HG03442 (cell line): ENCODE measurements around the gene MAD2L1BP.
A peak's percentile ranks its signal among the peaks of the same experiment; 100 is the strongest.

Experiments used
- ATAC-seq: cut with Tn5 transposase; IDR thresholded peaks from one replicate; pipeline ENCODE4 v1.9.1; 2021; ENCODE audit warnings: mild to moderate bottlenecking, moderate library complexity; ENCODE audit not compliant: unreplicated experiment

MAD2L1BP gene

DNA sequence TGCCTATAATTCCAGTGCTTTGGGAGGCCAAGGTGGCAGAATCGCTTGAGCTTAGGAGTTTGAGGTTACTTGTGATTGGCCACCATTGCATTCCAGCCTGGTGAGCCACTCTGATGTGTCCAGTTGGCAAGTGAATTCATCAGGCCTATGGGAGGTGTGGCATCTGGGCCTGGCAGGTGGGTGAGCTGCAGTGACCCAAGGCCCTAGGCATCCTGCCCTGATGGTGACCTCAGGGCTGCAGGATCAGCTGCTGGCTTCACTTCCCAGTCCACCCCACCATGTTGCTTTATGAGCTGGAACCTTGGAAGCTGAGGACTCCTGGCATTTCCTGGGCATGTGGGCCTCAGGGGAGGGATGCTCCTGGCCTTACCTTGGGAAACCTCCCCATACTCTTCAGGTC lies 29.7 kb downstream of the MAD2L1BP start:
- no peak for ATAC-seq

DNA sequence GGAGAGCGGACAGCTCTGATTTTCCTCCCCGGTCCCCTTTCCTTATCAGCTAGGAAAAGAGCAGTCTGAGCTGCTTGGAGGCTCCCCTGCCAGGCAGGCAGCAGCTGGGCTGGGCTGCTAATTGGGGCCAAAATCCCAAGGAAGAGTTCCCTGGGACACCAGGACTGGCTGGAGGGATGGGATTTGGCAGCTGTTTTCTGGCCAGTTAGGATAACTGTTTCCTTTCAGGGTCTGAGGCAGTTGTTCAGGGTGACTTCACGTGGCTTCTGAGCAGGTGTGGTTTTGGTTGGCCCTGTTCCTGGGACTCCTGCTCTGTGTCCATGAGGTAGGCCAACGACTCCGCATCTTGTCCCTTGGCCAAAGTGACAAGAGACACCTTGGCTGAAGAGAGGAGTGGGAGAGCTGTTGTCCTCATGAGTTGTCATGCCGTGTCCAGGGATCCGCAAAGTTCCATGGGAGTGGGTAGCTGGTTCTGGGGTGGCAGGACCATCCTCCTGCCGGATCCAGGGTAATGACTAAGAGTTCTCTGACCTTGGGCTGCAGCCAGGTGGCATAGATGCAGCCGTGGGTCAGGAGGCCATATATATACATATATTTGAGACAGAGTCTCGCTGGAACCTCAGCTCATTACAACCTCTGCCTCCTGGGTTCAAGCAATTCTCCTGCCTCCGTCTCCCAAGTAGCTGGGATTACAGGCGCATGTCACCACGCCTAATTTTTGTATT lies 30.7 kb downstream of the MAD2L1BP start:
- no peak for ATAC-seq

DNA sequence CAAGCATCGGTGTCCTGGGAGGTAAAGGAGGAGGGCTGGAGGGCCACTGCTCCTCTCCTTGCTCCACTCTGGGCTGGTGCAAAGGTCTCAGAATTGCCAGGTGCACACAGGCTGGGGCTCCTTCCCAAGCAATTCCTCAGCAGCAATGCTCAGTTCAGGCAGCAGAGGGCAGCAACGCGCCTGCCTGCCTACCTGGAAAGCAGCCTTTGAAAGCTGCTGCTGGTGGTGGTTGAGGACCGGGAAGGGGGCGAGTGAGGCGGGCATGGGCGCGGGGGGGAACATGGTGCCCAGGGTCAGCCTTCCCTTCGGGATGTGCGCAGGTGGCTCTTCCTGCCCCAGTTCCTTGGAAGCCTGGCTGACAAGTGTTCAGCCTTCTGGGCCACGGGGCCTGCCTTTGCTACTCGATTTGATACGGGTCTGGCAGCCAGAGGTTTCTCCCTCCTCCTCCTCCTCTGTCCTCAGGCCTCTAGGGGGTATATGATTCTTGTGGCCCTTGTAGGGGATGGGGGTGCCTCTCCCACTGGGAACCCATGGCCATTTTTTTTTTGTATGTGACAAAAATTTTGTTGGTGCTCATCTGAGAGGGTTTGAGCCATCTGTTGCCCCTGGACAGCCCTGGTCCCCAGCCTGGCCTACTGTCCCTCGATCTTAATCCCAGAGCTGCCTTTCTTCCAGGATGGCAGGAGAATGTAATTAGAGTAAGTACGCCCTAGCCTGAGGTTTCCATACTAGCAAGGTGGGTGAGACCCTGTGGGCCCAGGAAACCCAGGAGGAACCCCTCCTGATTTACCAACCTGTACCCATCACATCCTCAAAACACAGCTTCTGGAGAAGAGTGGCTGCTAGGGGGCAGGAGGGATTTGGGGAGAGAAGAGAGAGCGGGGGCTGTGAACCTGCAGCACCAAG lies 31.9 kb downstream of the MAD2L1BP start:
- peak; percentile 49 for ATAC-seq

DNA sequence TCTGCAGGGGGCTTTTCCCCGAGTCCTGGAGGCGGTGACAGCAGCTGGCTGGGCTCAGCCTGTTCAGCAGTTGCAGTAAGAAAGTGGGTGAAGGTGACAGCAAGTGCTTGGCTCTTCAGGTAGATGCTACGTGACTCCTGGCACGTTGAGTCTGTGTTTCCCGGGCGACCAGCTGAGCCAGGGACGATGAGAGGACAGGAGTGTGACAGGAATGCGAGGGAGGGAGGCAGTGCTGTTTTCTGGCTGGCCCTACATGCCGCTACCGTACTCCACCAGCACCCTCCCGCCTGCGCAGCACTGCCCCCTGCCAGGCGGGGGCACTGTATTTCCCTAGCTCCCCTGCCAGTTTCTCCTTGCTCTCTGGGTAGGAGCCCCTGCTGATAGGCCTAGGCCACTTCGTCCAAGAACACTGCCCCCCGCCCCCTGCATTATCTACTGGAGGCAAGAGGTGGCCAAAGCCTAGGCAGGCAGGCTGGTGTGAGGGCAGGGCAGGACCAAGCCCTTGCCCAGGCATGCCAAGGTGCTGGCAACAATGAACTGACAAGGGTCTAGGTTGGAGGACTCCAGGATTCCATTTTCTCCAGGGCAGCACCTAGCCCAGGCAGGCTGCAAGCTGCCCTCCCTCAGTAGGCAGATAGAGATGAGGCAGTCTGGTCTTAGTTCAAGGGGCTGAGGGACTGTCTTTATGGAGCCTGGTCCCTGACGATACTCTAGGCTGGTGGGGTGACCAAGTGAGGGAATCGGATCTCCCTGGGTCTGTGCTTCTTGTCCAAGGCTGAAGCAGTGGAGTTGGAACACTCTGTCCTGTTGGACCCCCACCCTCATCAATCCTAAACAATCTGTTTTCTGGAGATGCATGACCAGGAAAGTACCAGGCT lies 32.8 kb downstream of the MAD2L1BP start:
- ATAC-seq = no peak

DNA sequence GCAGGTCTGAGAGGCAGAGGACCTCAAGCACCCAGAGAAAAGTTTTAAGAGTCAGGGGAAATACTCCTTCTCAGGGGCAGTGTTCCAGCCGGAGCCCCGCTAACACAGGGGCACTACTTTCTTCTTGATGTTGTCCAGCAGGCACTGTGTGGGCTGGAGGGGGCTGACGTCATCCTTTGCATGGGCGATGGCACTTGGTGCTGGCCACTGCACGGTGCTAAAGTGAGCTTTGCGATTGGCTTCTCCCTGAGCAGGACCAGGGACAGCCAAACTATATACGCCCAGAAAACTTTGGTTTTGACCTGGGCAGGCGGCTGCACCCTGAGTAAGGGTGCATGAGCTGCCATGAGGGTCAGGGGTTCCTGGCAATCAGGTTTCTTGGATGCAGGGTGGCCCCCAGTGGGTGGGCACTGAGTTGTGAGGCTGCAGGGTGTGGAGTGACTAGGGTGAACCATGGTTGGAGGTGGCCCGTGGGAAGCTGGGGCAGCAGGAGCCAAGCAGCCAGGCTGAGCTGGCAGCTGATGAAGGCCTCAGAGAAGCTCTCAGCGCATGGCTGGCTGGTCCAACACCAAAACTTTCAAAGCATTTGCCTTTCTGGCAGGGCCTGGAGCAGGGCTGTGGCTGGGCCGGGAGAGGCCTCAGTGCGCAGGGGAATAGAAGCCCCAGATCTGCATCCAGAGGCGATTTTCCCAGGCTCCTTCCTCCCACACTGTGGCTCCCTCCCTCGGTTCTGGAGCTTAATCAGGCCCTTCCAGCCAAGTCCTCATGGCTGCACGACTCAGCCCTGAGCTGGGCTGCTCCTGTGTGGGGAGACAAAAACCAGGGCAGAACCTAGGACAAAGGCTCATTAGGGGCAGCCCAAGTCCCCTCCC lies 33.6 kb downstream of the MAD2L1BP start:
- no peak for ATAC-seq

DNA sequence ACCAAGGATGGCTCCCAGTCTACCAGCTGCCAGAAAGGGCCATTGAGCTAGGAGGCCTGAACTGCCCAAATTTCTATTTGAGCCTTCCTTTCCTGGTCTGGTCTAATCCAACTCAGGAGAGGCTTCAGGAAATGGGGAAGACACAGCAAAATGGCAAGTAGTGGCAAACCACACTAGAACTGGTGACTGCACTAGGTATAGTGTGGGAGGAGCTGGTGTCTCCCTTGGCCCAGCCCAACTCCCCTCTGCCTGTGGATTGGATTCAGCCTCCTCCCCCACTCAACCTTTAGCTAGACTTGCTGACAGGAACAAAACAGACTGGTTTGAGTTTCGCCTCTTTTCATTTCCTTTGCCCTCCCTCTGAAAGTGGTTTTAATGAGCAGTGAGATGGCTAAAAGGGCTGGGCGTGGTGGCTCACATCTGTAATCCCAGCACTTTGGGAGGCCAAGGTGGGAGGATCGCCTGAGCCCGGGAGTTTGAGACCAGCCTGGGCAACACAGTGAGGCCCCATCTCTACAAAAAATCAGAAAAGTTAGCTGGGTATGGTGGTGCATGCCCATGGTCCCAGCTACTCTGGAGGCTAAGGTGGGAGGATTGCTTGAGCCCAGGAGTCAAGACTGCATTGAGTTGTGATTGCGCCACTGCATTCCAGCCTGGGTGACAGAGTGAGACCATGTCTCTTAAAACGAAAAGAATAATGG lies 34.4 kb downstream of the MAD2L1BP start:
- ATAC-seq = no peak

DNA sequence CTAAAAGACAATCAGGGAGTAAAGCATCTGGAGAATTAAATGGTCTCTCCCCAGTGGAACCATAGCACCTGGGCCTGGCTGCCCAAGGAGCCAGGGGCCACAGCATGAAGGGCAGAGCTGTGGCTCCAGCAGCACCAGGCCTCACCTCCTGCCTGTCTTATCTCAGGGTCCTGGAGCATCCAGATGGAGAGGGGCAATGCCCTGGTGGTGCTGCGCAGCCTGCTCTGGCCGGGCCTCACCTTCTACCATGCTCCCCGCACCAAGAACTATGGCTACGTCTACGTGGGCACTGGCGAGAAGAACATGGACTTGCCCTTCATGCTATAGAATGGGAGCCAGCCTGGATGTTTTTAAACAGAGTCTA lies 35.0 kb downstream of the MAD2L1BP start:
- ATAC-seq = no peak

DNA sequence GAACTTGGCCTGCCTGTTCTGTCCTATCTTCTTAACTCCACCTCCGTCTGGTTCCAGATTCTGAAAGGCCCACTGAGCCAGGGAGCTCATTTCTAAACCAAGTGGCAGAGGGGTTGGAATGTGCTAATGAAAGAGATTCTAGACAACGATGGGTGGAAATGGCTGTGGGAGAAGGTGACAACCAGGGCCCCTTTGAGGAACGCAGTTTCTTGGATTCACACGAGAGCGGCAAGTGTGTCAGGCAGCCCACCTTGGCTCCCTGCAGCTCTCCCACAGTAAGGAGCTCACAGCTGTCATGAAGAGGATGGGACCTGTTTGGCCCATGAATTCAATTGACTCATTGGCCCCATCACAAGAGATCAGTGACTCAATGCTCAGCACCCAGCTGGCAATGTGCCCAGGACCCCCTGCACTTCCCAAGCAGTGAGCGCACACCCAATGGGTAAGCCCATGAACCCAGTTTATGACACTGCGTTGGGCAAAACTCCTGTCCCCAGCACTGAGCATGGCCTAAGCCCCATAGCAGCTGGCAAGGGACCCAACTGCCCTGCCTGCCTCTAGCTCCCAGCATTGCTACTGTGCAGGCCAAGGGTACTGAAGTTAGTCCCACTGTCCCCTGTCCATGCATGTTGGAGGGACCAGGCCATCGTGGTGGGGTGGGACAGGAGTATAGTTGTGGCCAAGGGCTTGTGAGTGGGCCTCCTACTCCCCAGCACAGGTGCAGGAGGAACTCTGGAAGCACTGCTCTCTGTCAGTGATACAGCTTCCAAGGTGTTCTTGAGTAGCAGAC lies 35.6 kb downstream of the MAD2L1BP start:
- ATAC-seq = no peak

DNA sequence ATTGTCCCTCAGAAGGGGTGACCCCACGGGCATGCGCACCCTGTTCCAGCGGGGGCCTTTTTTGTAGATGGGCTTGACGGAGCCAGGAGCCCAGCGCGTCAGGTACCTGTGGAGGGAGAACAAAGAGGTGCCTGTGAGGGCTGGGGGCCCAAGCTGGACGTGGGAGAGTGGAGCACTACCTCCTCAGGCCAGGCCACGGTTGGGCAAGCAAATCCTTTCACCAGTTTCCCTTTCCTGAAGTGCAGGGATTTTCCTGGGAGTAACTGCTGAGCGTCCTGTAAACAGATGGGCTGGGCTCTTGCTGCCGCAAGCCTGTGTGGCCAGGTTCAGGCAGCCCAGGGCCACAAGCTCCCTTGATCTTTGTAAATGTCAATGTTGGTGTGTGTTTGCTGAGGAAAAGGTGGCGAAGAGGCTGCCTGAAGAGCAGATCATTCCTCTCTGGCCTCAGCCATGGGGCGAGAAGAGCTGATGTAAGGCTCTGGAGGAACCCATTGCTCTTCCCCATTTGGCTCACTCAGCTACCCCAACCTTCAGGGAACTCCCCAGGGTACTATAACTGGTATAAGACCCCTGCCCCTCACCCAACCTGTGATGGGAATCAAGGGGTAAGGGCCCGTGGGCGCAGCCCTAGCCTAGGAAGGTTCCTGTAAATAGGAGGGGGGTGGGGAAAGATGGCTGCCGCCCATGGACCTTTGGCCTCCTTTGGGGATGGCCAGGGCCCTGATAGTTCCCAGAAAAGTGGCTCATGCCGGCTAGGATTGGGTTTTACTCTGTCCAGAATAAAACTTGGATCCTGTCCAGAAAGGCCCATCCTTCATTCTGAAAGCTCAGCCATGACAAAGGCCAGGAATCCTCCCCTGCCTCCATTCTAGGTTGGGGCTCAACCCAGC lies 36.4 kb downstream of the MAD2L1BP start:
- no peak for ATAC-seq

DNA sequence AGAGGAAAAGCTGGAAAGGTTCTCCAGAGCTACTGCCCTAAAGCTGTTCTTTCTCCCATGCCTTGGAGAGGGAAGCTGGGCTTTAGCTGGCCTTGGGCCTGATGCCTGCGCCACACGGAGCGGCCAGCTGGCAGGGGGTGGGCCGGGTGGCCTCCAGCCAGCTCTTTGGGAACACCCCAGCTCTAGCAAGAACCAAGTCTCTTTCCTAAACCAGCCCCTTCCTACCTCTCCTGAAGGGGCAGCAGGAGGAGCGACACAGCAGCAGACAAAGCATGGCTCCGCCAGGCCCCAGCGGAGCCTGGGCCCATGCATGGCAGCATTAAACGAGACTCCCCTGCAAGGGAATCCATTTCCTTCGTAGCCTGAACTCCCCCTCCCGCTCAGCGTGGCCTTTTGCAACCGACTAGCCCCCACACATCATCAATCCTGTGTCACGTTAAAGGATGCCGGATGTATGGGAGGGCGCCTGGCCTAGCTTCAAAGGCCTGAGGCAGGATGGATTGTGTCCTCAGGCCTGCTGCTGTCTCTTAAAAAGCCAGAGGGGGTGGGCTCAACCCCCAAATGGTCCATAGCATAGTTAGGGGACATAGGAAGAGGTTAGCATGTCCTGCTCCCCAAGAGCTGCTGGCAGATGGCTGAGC lies 37.9 kb downstream of the MAD2L1BP start:
- no peak for ATAC-seq

DNA sequence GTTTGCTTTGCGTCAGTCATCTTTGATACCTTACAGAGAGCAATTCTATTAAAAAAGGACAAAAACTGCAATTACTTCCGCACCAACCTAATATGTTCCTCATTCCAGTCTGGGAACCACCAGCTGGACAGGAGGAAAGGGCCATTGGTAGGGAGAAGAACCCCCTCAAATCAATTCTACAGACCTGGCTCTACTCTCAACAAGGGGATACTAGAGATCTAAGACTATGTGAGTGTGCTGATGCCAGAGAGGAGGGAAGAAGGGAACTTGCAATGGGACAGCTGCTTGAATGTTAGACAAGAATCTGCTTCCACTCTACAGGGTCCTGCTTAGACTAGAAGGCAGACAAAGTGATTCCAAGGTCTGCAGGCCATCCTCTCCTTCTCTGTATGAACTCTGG lies 38.7 kb downstream of the MAD2L1BP start:
- no peak for ATAC-seq

DNA sequence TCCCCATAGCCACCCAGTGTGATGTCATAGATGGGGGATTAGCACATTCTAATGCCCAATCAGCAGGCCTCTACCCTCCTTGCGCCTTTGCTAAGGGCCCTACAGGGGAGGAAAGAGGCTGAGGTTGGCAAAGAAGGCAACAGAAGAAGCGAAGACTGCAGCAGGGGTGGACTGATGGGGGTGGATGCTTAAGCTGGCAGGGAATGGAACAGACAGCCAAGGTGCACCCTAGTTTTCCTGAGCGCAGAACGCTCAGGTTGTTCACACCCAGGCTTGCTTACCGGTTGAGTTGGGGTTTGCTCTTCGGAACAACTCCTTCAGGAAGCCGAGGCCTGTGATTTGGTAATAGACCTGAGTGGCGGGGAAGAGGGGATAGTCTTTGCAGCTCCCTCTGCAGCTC lies 39.3 kb downstream of the MAD2L1BP start:
- no peak for ATAC-seq

DNA sequence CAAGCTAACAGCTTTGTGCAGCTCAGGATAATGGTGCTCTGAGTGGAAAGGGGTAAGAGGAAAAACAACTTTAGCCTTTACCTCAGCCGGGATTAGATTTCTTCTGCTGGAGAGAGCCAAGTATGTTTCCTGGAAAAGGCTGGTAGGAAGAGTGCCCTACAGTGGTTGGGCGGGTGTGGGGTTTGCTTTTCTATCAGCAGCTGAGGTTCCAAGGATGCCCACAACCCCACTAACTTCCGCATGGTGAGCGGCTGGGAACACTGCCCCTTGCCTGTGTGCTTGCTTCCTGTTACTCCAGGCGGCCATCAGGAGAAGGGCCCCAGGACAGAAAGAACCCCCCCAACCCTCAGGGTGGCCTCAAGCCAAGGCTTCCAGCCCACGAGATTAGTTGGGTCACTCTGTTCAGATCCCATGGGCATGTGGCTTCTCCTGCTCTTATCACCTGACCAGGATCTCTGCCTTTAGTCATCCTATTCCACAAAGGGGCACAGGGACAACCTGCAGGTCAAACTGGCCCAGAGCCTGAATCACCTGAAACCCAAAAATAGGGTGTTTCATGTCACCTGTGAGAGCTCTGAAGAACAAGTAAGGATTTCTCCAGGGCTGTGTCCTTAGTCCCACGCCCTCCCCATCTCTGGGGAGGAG lies 41.4 kb downstream of the MAD2L1BP start:
- no peak for ATAC-seq

DNA sequence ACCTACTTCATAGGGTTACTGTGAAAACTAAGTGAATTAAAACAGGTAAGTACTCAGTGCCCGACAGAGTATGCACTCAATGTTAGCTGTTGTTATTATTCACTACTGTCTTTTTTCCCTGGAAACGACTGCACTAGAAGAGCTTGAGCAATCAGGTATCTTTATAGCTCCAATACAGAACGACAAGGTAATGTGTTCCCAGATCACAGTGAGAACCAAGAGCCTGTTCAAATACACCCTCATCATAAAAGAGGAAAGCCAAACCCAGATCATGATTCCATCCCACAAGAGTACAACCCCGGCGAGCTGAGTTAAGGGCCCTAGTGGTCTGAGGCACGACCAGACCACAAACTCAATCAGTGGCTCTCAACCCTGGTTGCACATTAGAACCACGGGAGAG lies 42.1 kb downstream of the MAD2L1BP start:
- ATAC-seq = no peak

DNA sequence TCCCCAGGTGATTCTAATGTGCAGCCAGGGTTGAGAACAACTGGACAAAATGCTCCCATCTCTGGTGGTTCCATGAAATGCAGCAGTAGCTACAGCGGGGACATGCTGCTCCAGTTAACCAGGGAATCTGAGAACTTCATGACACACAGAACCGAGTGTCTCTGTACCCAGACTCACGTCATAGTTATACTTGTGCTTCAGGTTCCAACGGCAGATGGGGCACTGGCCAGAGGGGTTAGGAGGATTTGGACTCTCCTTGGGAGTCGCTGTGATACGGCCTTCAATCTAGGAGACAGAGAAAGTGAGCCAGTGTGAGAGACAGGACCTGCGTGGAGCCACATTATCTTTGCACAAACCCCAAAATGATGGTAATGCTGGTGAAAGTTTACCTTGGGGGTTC lies 42.7 kb downstream of the MAD2L1BP start:
- ATAC-seq = no peak

DNA sequence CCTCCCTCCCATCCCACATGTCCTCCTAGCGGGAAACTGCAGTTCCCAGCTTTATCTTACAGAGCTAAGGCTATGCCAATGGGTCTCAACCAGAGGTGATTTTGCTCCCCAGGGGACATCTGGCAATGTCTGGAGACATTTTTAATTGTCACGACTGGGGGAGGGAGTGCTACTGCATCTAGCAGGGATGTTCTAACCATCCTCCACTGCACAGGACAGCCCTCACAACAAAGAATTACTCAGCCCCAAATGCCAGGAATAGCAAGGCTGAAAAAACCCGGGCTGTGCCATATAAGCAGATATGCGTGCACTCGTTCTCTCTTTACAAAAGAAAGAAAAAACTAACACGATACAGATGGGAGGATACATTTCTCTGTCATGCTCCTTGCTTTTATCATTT lies 43.4 kb downstream of the MAD2L1BP start:
- no peak for ATAC-seq
